GM12878 (cell line): ENCODE data around the gene SLX9. TPM values are rescaled to one million over a fixed set of nuclear protein-coding genes. Genes with fewer than 3 reads are reported as not detected.

Source experiments
- ATAC-seq: fragments of 200-7000 bp; cut with Tn5 transposase; 3 replicates; pipeline ENCODE4 v1.9.1; 2020; ENCODE audit warnings: mild to moderate bottlenecking, moderate library complexity
- BruUV-seq: library from RNA; stranded (reverse); fragments of 400-500 nt; replicated peaks from 2 replicates; lab custom pipeline; 2021; lab: Mats Ljungman, UMichigan
- CTCF ChIA-PET: fragments of 300-600 bp; sonication (Branson Sonifier 250); formaldehyde crosslinking; extraction: SDS; loops from one replicate; lab custom pipeline; 2021; ENCODE audit warnings: inconsistent platforms; lab: Yijun Ruan, JAX
- POLR2A ChIA-PET: fragments of 350-600 bp; formaldehyde crosslinking; extraction: SDS; loops from one replicate; lab custom pipeline; 2021; ENCODE audit warnings: inconsistent platforms; lab: Charles Lee
- RAD21 ChIA-PET: fragments of 300-600 bp; sonication (Branson Sonifier 250); formaldehyde crosslinking; loops from one replicate; lab custom pipeline; 2023; ENCODE audit warnings: antibody characterized with exemption; ENCODE audit not compliant: unreplicated experiment; lab: Charles Lee
- SMC1A ChIA-PET: fragments of 300-600 bp; sonication (Branson Sonifier 250); formaldehyde crosslinking; loops from one replicate; lab custom pipeline; 2023; ENCODE audit not compliant: unreplicated experiment, uncharacterized antibody; lab: Charles Lee
- DNase-seq: peaks from one replicate; pipeline ENCODE4 v3.0.0-alpha.2; 2011; ENCODE audit warnings: low read depth, low spot score
- FAIRE-seq: peaks from 3 replicates; lab custom pipeline; 2011; peaks lifted over from hg19 to GRCh38; lab: Jason Lieb, UNC
- H2AFZ ChIP-seq: 2 replicates; pipeline ENCODE4 v1.6.0; 2011; ENCODE audit warnings: low read depth, low read length, control low read depth; ENCODE audit not compliant: control insufficient read depth
- H3K27ac ChIP-seq: 2 replicates; pipeline ENCODE4 v1.5.1; 2011; ENCODE audit warnings: control low read depth; ENCODE audit not compliant: control insufficient read depth, insufficient read depth
- H3K27me3 ChIP-seq, 2 experiments: replicated peaks in 1 of 2; 2 replicates each; pipeline versions ENCODE4 v1.6.0 to v1.6.1; 2011; ENCODE audit warnings: low read length in 1 of 2; ENCODE audit not compliant: control insufficient read depth in 2 of 2, insufficient read depth in 2 of 2
- H3K36me3 ChIP-seq, 2 experiments: 2 replicates each; pipeline ENCODE4 v1.5.1; 2011; ENCODE audit warnings: low read length in 1 of 2; ENCODE audit not compliant: control insufficient read depth in 2 of 2, insufficient read depth in 2 of 2
- H3K4me1 ChIP-seq: 2 replicates; pipeline ENCODE4 v1.6.1; 2011; ENCODE audit warnings: mild to moderate bottlenecking, low read length, moderate library complexity, mixed read lengths; ENCODE audit not compliant: control insufficient read depth, insufficient read depth
- H3K4me2 ChIP-seq: 2 replicates; pipeline ENCODE4 v1.6.0; 2011; ENCODE audit warnings: control low read depth; ENCODE audit not compliant: control insufficient read depth, insufficient read depth
- H3K4me3 ChIP-seq: fragments of 200-600 bp; sonication (generic); 2 replicates; pipeline ENCODE4 v1.5.1; 2016
- H3K79me2 ChIP-seq: 2 replicates; pipeline ENCODE4 v1.6.0; 2011; ENCODE audit warnings: low read length; ENCODE audit not compliant: control insufficient read depth, insufficient read depth
- H3K9ac ChIP-seq: 2 replicates; pipeline ENCODE4 v1.8.0; 2011; ENCODE audit warnings: low read length, control low read depth, mixed read lengths; ENCODE audit not compliant: control insufficient read depth, insufficient read depth
- H3K9me3 ChIP-seq: replicated peaks from 3 replicates; pipeline ENCODE4 v1.5.1; 2011; ENCODE audit warnings: mild to moderate bottlenecking, low read length; ENCODE audit not compliant: control insufficient read depth, insufficient read depth
- H4K20me1 ChIP-seq: 2 replicates; pipeline ENCODE4 v1.6.0; 2011; ENCODE audit not compliant: control insufficient read depth, insufficient read depth
- CBFB ChIP-seq: IDR thresholded peaks from 2 replicates; pipeline ENCODE4 v1.6.1; 2016; ENCODE audit warnings: antibody characterized with exemption, low read depth
- CREB1 ChIP-seq: IDR thresholded peaks from 2 replicates; pipeline ENCODE4 v1.6.1; 2012; ENCODE audit warnings: low read depth, mild to moderate bottlenecking, inconsistent platforms
- EGR1 ChIP-seq, 2 experiments: IDR thresholded peaks; 1 replicate in 1 of 2; 2 replicates in 1 of 2; pipeline ENCODE4 v1.6.1; 2011 to 2012; ENCODE audit warnings: low read depth in 2 of 2, low read length in 2 of 2, borderline replicate concordance in 1 of 2, mild to moderate bottlenecking in 1 of 2, moderate library complexity in 1 of 2
- FOS ChIP-seq: IDR thresholded peaks from 3 replicates; pipeline ENCODE4 v1.6.1; 2011; ENCODE audit warnings: borderline replicate concordance; ENCODE audit not compliant: insufficient read length; ENCODE audit errors: extremely low read depth
- PAX5 ChIP-seq: IDR thresholded peaks from 2 replicates; pipeline ENCODE4 v1.6.1; 2011; ENCODE audit warnings: low read depth, low read length, borderline replicate concordance
- RB1 ChIP-seq: fragments of 450-650 bp; formaldehyde crosslinking; IDR thresholded peaks from 2 replicates; pipeline ENCODE4 v1.6.1; 2017; ENCODE audit warnings: mild to moderate bottlenecking, borderline replicate concordance
- TAF1 ChIP-seq: IDR thresholded peaks from 2 replicates; pipeline ENCODE4 v1.6.1; 2011; ENCODE audit warnings: mild to moderate bottlenecking, low read depth, low read length, borderline replicate concordance
- ZNF24 ChIP-seq: fragments of 450-650 bp; IDR thresholded peaks from 2 replicates; pipeline ENCODE4 v1.6.1; 2017; ENCODE audit warnings: antibody characterized with exemption, mild to moderate bottlenecking
- WGBS: methylation state at CpG from one replicate; pipeline ENCODE4 v1.1.6; 2016; ENCODE audit warnings: low lambda C conversion rate; ENCODE audit not compliant: insufficient replicate concordance, insufficient coverage; ENCODE audit errors: missing lambda C conversion rate; 5-methylcytosine and 5-hydroxymethylcytosine counted together
- in situ Hi-C: fragments of 300-500 bp; cut with MboI; formaldehyde crosslinking; loops from 9 replicates; pipeline ENCODE4 v1.14.3; 2018; ENCODE audit warnings: mixed read lengths
- intact Hi-C: fragments of 100-400 bp; cut with micrococcal nuclease; formaldehyde crosslinking; loops from one replicate; pipeline ENCODE4 v1.14.2; 2022; ENCODE audit not compliant: unreplicated experiment
- polyA plus RNA-seq, 11 experiments: library from polyadenylated mRNA; depleted of rRNA in 4 of 11; unstranded in 6 of 11; stranded (reverse) in 5 of 11; fragments of >200 nt; fragmentation: Nextera tagmentation in 4 of 11; fragmentation: Illumina TruSeq in 1 of 11; extraction: Ambion mirVana in 4 of 11; extraction: Trizol in 1 of 11; gene quantifications; 1 replicate in 1 of 11; 2 replicates in 10 of 11; pipeline versions ENCODE4 v1.2.1 to v1.2.3, GENCODE V29; 2011 to 2016; ENCODE audit warnings: inconsistent platforms in 2 of 11, missing spikeins in 2 of 11, low read depth in 1 of 11
- total RNA-seq, 4 experiments: library from RNA; depleted of rRNA in 3 of 4; stranded (reverse); fragments of >200 nt in 3 of 4; fragmentation: Illumina TruSeq in 1 of 4; extraction: Trizol in 1 of 4; gene quantifications; 2 replicates each; pipeline versions ENCODE4 v1.2.1 to v1.2.3, GENCODE V29; 2013 to 2021
- TF ChIP-seq, protein P1 (sequence below): IDR thresholded peaks from 2 replicates; pipeline ENCODE4 v1.6.1; 2011; ENCODE audit warnings: mild to moderate bottlenecking, low read depth, low read length, moderate library complexity; ENCODE audit not compliant: insufficient replicate concordance
- TF ChIP-seq, protein P2 (sequence below): IDR thresholded peaks from 2 replicates; pipeline ENCODE4 v1.6.1; 2012; ENCODE audit warnings: low read depth, low read length, improper control_type of control experiment

Gene SLX9
- total and polyA plus RNA-seq, 10 of the 15 experiments (the other 5 are each of a cell fraction or from before 2014, with no cell fraction given), result 0.69 to 81.3 (median 33.9) TPM

DNA sequence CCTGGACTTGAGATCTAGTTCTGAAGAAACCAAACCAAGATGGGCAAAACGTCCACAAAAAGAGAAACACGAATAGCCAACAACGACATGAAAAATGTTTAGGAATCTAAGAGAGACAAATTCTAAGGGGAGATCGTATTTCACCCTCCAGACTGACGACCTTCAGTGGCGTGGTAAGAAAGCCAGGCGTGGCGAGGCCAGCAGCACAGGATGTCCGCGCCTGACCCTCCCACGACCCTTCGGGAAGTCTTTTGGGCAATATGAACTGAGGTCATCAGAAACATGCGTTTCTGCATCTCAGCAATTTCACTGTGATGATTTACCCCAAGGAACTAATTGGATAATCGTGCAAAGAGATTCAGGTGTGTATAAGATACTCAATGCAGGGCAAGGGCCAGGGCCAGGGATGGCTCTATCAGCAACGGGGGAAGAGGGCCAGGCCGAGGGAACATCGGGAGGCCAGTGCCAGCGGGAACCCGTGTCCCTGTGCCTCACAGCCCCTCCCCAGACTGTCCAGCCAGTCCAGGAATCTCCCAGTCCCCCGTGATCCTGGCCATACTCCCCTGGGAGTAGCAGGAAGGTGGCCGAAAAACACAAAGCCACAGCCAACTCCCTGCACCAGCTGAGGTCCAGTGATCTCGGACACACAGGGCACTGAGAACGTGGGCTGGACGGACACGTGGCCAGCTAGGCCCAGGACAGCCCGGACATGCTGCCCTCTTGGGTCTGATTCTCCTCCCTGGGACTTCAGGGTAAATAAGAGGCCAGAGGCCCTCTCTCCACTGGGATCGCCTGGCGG, 81.0 kb downstream of the SLX9 start:
- H3K9ac ChIP-seq, result no peak overlapping the region
- no peak overlapping the region for H3K4me2 ChIP-seq
- TF ChIP-seq ZNF24, result no peak
- TF ChIP-seq FOS, result no peak
- TF ChIP-seq CBFB, result no peak
- TF ChIP-seq RB1, result no peak
- TF ChIP-seq, protein P1, sequence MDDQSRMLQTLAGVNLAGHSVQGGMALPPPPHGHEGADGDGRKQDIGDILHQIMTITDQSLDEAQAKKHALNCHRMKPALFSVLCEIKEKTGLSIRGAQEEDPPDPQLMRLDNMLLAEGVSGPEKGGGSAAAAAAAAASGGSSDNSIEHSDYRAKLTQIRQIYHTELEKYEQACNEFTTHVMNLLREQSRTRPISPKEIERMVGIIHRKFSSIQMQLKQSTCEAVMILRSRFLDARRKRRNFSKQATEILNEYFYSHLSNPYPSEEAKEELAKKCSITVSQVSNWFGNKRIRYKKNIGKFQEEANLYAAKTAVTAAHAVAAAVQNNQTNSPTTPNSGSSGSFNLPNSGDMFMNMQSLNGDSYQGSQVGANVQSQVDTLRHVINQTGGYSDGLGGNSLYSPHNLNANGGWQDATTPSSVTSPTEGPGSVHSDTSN, result no peak
- TF ChIP-seq, protein P2, sequence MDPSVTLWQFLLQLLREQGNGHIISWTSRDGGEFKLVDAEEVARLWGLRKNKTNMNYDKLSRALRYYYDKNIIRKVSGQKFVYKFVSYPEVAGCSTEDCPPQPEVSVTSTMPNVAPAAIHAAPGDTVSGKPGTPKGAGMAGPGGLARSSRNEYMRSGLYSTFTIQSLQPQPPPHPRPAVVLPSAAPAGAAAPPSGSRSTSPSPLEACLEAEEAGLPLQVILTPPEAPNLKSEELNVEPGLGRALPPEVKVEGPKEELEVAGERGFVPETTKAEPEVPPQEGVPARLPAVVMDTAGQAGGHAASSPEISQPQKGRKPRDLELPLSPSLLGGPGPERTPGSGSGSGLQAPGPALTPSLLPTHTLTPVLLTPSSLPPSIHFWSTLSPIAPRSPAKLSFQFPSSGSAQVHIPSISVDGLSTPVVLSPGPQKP, result no peak
- TF ChIP-seq CREB1, result no peak
- TF ChIP-seq EGR1 (IDR thresholded peaks at IDR 0.05; ENCODE audit: borderline replicate concordance in 1 of 2, low read depth in 2 of 2, low read length in 2 of 2), result no peak
- TF ChIP-seq PAX5, result no peak
- TF ChIP-seq TAF1, result no peak
- FAIRE-seq, result no peak
- WGBS, result 49% methylated on average over 28 of the region's 28 CpGs
- POLR2A ChIA-PET, result no interaction called here
- SMC1A ChIA-PET, result no interaction called here
- ATAC-seq, result no peak
- CTCF ChIA-PET, result no interaction called here
- H3K9me3 ChIP-seq, result no peaks in the 10 kb centered on the region; the same call in 1 of the 3 replicates
- RAD21 ChIA-PET, result no interaction called here
- no TSS peak for BruUV-seq
- H3K79me2 ChIP-seq, result no peaks in the 10 kb centered on the region
- no peaks in the 10 kb centered on the region for H4K20me1 ChIP-seq
- DNase-seq, result no peak
- in situ Hi-C loops (no loop called here), intact Hi-C loops (no loop called here)
- H2AFZ ChIP-seq, result no peak overlapping the region
- peaks cover 0 to 3% of the 10 kb centered on the region in 2 experiments; a peak in 2 of 4 replicates for H3K27me3 ChIP-seq
- H3K27ac ChIP-seq, result no peak overlapping the region
- H3K4me3 ChIP-seq, result no peak overlapping the region
- H3K4me1 ChIP-seq, result no peaks in the 10 kb centered on the region
- no peaks in the 10 kb centered on the region for H3K36me3 ChIP-seq
